IPS-11a (cell line): ENCODE data around the gene HDAC9.

Experiments used
- H3K4me3 ChIP-seq: one replicate; pipeline ENCODE4 v1.5.1; 2013; ENCODE audit warnings: low read depth, low read length, control low read depth

HDAC9 gene

GRCh38 chr7:18521945-18522566 lies 26.5 kb downstream of the HDAC9 start:
- H3K4me3 ChIP-seq = no peak overlapping the region

GRCh38 chr7:18524248-18524647 lies 28.7 kb downstream of the HDAC9 start:
- no peak overlapping the region for H3K4me3 ChIP-seq

GRCh38 chr7:18526368-18526878 lies 30.9 kb downstream of the HDAC9 start:
- no peak overlapping the region for H3K4me3 ChIP-seq

- H3K4me3 ChIP-seq = no peak overlapping the region
Observed at GRCh38 chr7:18529239-18529638, 33.7 kb downstream of the HDAC9 start.

- no peak overlapping the region for H3K4me3 ChIP-seq
Observed at GRCh38 chr7:18530224-18531179, 35.0 kb downstream of the HDAC9 start.

- no peak overlapping the region for H3K4me3 ChIP-seq
Observed at GRCh38 chr7:18531539-18531938, 36.0 kb downstream of the HDAC9 start.

GRCh38 chr7:18532813-18533212 lies 37.3 kb downstream of the HDAC9 start:
- H3K4me3 ChIP-seq = no peak overlapping the region

- H3K4me3 ChIP-seq = no peak overlapping the region
Observed at GRCh38 chr7:18534481-18534880, 38.9 kb downstream of the HDAC9 start.

GRCh38 chr7:18535810-18536415 lies 40.4 kb downstream of the HDAC9 start:
- no peak overlapping the region for H3K4me3 ChIP-seq

GRCh38 chr7:18536486-18536885 lies 40.9 kb downstream of the HDAC9 start:
- no peak overlapping the region for H3K4me3 ChIP-seq

- no peak overlapping the region for H3K4me3 ChIP-seq
Observed at GRCh38 chr7:18538554-18539250, 43.2 kb downstream of the HDAC9 start.

GRCh38 chr7:18540396-18540795 lies 44.8 kb downstream of the HDAC9 start:
- no peak overlapping the region for H3K4me3 ChIP-seq

- no peak overlapping the region for H3K4me3 ChIP-seq
Observed at GRCh38 chr7:18541181-18541870, 45.8 kb downstream of the HDAC9 start.

GRCh38 chr7:18541871-18542212 lies 46.3 kb downstream of the HDAC9 start:
- H3K4me3 ChIP-seq = no peak overlapping the region

- H3K4me3 ChIP-seq = no peak overlapping the region
Observed at GRCh38 chr7:18546576-18546975, 51.0 kb downstream of the HDAC9 start.

GRCh38 chr7:18547509-18548187 lies 52.1 kb downstream of the HDAC9 start:
- no peak overlapping the region for H3K4me3 ChIP-seq

GRCh38 chr7:18548534-18548933 lies 53.0 kb downstream of the HDAC9 start:
- H3K4me3 ChIP-seq = no peak overlapping the region

GRCh38 chr7:18550574-18550973 lies 55.0 kb downstream of the HDAC9 start:
- H3K4me3 ChIP-seq = no peak overlapping the region

GRCh38 chr7:18552316-18552916 lies 56.9 kb downstream of the HDAC9 start:
- no peak overlapping the region for H3K4me3 ChIP-seq
